ENCODE results near the gene LEF1.

- TF ChIP-seq POLR2A (IDR thresholded peaks at IDR 0.05) (no peak), EP300 (IDR thresholded peaks at IDR 0.05) (no peak)
- TF ChIP-seq, protein P1, sequence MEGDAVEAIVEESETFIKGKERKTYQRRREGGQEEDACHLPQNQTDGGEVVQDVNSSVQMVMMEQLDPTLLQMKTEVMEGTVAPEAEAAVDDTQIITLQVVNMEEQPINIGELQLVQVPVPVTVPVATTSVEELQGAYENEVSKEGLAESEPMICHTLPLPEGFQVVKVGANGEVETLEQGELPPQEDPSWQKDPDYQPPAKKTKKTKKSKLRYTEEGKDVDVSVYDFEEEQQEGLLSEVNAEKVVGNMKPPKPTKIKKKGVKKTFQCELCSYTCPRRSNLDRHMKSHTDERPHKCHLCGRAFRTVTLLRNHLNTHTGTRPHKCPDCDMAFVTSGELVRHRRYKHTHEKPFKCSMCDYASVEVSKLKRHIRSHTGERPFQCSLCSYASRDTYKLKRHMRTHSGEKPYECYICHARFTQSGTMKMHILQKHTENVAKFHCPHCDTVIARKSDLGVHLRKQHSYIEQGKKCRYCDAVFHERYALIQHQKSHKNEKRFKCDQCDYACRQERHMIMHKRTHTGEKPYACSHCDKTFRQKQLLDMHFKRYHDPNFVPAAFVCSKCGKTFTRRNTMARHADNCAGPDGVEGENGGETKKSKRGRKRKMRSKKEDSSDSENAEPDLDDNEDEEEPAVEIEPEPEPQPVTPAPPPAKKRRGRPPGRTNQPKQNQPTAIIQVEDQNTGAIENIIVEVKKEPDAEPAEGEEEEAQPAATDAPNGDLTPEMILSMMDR (IDR thresholded peaks at IDR 0.05) = no peak
These were observed 47.9 kb downstream of the LEF1 start for GRCh38 chr4:108120789-108121188.

All from stomach (tissue), 4 donors.